HG02885 (cell line): ENCODE data around the gene DDRGK1.
"Not testable (repeated sequence)": the region's sequence is repeated elsewhere in the genome, so short reads cannot be mapped to it uniquely, and the experiment has no call there.

ENCODE experiments used
- ATAC-seq: cut with Tn5 transposase; IDR thresholded peaks from one replicate; pipeline ENCODE4 v1.9.1; 2021; ENCODE audit warnings: mild to moderate bottlenecking; ENCODE audit not compliant: unreplicated experiment, poor library complexity

The DDRGK1 gene

GRCh38 chr20:3167738-3168078 is 36.8 kb downstream of the DDRGK1 start:
- no peak for ATAC-seq

- no peak for ATAC-seq
Measured at GRCh38 chr20:3166913-3167342, 37.6 kb downstream of the DDRGK1 start.

GRCh38 chr20:3166338-3166912 is 38.1 kb downstream of the DDRGK1 start:
- no peak for ATAC-seq

GRCh38 chr20:3165473-3166337 is 38.8 kb downstream of the DDRGK1 start:
- no peak for ATAC-seq

- ATAC-seq = no peak
Measured at GRCh38 chr20:3164763-3165410, 39.6 kb downstream of the DDRGK1 start.

- no peak for ATAC-seq
Measured at GRCh38 chr20:3164043-3164762, 40.3 kb downstream of the DDRGK1 start.

GRCh38 chr20:3163099-3164042 is 41.1 kb downstream of the DDRGK1 start:
- no peak for ATAC-seq

GRCh38 chr20:3162080-3162611 is 42.3 kb downstream of the DDRGK1 start:
- ATAC-seq = no peak

GRCh38 chr20:3161316-3162079 is 43.0 kb downstream of the DDRGK1 start:
- no peak for ATAC-seq

GRCh38 chr20:3160418-3160817 is 44.1 kb downstream of the DDRGK1 start:
- ATAC-seq = no peak

GRCh38 chr20:3158968-3159431 is 45.5 kb downstream of the DDRGK1 start:
- ATAC-seq = no peak

GRCh38 chr20:3157817-3158216 is 46.7 kb downstream of the DDRGK1 start:
- ATAC-seq = no peak

GRCh38 chr20:3156811-3157619 is 47.5 kb downstream of the DDRGK1 start:
- peak; percentile 79 for ATAC-seq

GRCh38 chr20:3152057-3152644 is 52.3 kb downstream of the DDRGK1 start:
- ATAC-seq = not testable (repeated sequence)

- no peak for ATAC-seq
Measured at GRCh38 chr20:3150908-3151307, 53.6 kb downstream of the DDRGK1 start.

GRCh38 chr20:3146732-3147341 is 57.6 kb downstream of the DDRGK1 start:
- no peak for ATAC-seq

- ATAC-seq = no peak
Measured at GRCh38 chr20:3141757-3142156, 62.7 kb downstream of the DDRGK1 start.
